SJCRH30 (cell line): ENCODE measurements around the gene RTL1. TPM values are rescaled to one million over a fixed set of nuclear protein-coding genes. Genes with fewer than 3 reads are reported as not detected.

Experiments
- DNase-seq, 2 experiments: peaks; one replicate each; pipeline ENCODE4 v3.0.0-alpha.2; 2015 to 2020
- H3K27ac ChIP-seq: fragments of 250-450 bp; sonication (Bioruptor Pico); 2 replicates; pipeline ENCODE4 v1.5.1; 2020; ENCODE audit warnings: mild to moderate bottlenecking, moderate library complexity
- H3K27me3 ChIP-seq: fragments of 250-450 bp; sonication (Bioruptor Pico); 2 replicates; pipeline ENCODE4 v1.5.1; 2020; ENCODE audit warnings: mild to moderate bottlenecking, moderate library complexity
- H3K36me3 ChIP-seq: fragments of 250-450 bp; sonication (Bioruptor Pico); 2 replicates; pipeline ENCODE4 v1.5.1; 2020; ENCODE audit warnings: mild to moderate bottlenecking, moderate library complexity
- H3K4me1 ChIP-seq: fragments of 250-450 bp; sonication (Bioruptor Pico); 2 replicates; pipeline ENCODE4 v1.5.1; 2020; ENCODE audit warnings: mild to moderate bottlenecking, moderate library complexity
- H3K4me3 ChIP-seq: fragments of 250-450 bp; sonication (Bioruptor Pico); 2 replicates; pipeline ENCODE4 v1.5.1; 2020; ENCODE audit warnings: mild to moderate bottlenecking, moderate library complexity
- H3K9me3 ChIP-seq: fragments of 250-450 bp; sonication (Bioruptor Pico); replicated peaks from 2 replicates; pipeline ENCODE4 v1.5.1; 2020; ENCODE audit warnings: mild to moderate bottlenecking, moderate library complexity
- total RNA-seq: library from RNA; depleted of rRNA; stranded (reverse); fragments of >200 nt; shearing (Covaris generic); gene quantifications from 2 replicates; pipeline ENCODE4 v1.2.3, GENCODE V29; 2014

Gene RTL1
- total RNA-seq, 1 experiment from 2014 or later: 0.34 TPM

GRCh38 chr14:100857923-100858837, 45.3 kb downstream of the RTL1 start:
- H3K27me3 ChIP-seq: no peaks in the 10 kb centered on the region
- peaks cover 87% of the 10 kb centered on the region for H3K36me3 ChIP-seq
- no peak for DNase-seq
- no peaks in the 10 kb centered on the region for H3K4me1 ChIP-seq
- no peak overlapping the region for H3K4me3 ChIP-seq
- H3K9me3 ChIP-seq: no peaks in the 10 kb centered on the region
- H3K27ac ChIP-seq: no peak overlapping the region

- Histone ChIP-seq H3K27ac (no peak overlapping the region), H3K36me3 (peaks cover 83% of the 10 kb centered on the region), H3K9me3 (no peaks in the 10 kb centered on the region), H3K27me3 (no peaks in the 10 kb centered on the region), H3K4me3 (no peak overlapping the region), H3K4me1 (no peaks in the 10 kb centered on the region)
- no peak for DNase-seq
Measured at GRCh38 chr14:100857233-100857922, 46.1 kb downstream of the RTL1 start.

DNA sequence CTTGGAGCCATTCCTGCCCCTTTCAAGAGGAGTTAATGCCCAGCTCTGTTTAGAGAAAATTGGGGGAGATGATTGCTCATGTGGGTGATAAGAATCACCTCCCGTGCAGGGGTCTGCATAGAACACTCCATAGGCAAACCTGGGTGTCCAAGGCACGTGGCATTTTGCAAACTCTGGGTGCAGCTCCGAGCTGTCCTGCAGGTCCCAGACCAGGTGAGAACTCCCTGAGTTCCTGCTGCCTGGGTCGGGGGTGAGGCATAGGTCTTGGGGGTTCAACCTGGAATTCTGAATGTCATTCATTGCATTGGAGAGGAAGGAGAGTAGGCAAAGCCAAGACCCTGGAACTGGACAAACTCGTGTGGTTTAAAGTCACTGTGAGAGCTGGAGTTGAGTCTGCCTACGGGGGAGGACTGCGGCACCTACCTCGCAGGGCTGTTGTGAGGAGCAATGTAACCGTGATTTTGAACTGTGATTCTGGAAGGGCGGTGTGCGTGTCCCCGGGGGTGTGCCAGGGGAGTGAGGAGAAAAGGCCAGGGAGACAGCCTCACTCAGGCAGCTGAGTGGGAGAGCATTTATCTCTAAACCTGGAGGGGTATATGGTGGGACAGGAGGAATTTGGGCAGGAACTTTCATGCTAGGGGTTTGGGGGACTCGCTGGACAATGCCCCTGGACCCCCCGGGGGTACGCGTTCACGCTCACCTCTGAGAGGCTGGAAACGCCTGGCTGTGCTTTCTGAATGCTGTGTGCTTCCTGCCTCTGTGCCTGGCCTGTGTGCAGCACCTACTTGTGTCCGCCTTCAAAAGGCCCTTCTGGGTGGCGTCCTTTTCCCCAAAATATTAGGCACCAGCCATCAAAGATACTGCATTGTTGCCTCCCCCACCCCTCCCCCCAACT, 47.2 kb downstream of the RTL1 start:
- Histone ChIP-seq H3K27me3 (no peaks in the 10 kb centered on the region), H3K27ac (no peak overlapping the region), H3K4me3 (no peak overlapping the region), H3K9me3 (no peaks in the 10 kb centered on the region), H3K36me3 (peaks cover 77% of the 10 kb centered on the region), H3K4me1 (no peaks in the 10 kb centered on the region)
- no peak for DNase-seq

- Histone ChIP-seq H3K4me1 (no peaks in the 10 kb centered on the region), H3K4me3 (no peak overlapping the region), H3K27me3 (no peaks in the 10 kb centered on the region), H3K36me3 (peaks cover 70% of the 10 kb centered on the region), H3K27ac (no peak overlapping the region), H3K9me3 (no peaks in the 10 kb centered on the region)
- no peak for DNase-seq
Measured at GRCh38 chr14:100855256-100855930, 48.1 kb downstream of the RTL1 start.

DNA sequence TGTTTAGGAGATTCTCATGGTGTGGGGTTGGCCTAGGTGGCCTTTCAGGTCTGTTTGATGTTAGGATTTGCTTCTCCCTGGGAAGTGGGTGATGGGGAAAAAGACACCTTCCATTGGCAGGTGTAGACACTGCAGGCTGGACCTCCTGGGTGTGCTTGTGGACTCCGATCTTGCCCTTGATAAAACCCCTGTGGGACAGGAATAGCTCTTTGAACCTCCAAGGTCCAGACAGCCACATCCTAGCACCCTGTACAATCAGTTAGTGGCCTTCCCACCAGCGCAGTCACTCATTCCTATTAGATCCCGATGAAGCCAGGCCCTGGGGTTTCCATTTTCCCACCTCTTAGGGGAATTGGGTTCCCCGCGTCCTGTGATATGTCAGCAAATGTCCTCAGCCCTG, 49.1 kb downstream of the RTL1 start:
- H3K27ac ChIP-seq: no peak overlapping the region
- no peak for DNase-seq
- peaks cover 72% of the 10 kb centered on the region for H3K36me3 ChIP-seq
- H3K27me3 ChIP-seq: no peaks in the 10 kb centered on the region
- H3K4me3 ChIP-seq: no peak overlapping the region
- no peaks in the 10 kb centered on the region for H3K4me1 ChIP-seq
- H3K9me3 ChIP-seq: 0 out of 2 replicates have a peak, but pooled peaks cover under 1% of the 10 kb centered on the region

DNA sequence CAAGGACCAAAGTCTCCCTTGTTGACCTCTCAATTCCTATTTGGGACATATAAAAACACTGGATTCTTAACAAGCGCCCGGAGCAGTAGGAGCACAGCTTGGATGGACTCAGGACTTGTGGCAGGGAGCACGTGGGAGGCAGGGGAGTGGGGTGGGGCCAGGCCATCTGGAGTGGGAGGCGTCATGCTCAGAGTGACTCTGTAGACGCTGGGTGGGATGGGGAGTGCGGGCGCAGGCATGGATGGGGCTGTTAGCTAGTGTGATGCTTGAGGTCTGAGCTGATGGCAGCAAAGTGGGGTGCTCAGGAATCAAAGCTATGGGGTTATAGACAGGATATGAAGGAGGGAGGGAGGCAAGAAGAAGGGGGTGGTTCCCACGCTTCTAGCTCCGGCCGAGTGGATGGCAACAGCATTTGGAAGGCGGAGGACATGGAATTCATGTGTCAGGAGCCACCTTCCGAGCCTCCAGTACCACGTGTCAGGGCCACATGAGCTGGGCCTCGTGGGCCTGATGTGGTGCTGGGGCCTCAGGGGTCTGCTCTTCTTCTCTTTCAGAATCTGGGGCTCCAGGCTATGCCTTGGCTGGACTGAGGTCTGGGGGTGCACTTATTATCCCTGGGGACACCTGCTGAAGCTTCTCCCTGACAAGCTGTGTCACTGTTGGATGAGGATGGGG, 51.4 kb downstream of the RTL1 start:
- no peak overlapping the region for H3K27ac ChIP-seq
- 0 out of 2 replicates have a peak, but pooled peaks cover 3% of the 10 kb centered on the region for H3K9me3 ChIP-seq
- no peak for DNase-seq
- H3K4me3 ChIP-seq: no peak overlapping the region
- H3K36me3 ChIP-seq: peaks cover 77% of the 10 kb centered on the region
- H3K4me1 ChIP-seq: no peaks in the 10 kb centered on the region
- no peaks in the 10 kb centered on the region for H3K27me3 ChIP-seq

- H3K27me3 ChIP-seq: no peaks in the 10 kb centered on the region
- peaks cover 79% of the 10 kb centered on the region for H3K36me3 ChIP-seq
- no peaks in the 10 kb centered on the region for H3K4me1 ChIP-seq
- 0 out of 2 replicates have a peak, but pooled peaks cover 3% of the 10 kb centered on the region for H3K9me3 ChIP-seq
- H3K27ac ChIP-seq: no peak overlapping the region
- no peak for DNase-seq
- no peak overlapping the region for H3K4me3 ChIP-seq
Measured at GRCh38 chr14:100851586-100851916, 52.0 kb downstream of the RTL1 start.

DNA sequence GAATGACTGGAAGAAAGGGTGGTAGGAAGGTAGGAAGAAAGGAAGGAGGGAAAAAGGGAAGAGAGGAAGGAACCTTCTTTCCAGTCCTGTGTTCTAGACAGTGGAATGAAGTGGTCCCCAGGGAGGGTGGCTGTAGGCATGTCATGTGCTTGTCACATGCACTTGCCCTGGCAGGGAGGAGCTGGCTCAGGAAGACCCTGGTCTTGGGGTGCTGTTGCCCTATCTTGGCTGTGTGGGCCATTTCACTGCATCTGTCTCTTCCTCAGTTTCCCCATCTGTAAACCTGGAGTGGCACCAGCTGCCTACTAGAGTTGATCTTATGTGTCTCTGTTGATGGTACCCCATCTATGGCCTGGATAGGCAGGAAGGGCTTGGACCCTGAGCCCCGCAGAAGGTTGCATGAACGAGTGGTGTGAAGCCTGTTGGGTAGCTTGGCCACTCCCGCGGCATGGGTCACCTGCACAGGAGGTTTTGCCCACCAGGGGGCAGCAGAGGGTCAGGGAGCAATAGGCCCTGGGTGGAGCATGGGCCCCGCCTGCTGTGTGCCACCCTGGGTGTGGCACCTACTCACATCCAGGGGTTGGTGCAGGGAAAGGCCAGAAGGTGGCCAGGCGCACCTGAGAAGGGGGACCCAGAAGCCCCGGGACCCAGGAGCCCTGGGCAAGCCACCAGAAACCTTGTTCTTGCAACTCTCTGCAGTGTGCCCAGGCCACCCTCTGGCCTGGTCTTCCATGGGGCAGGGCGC, 52.5 kb downstream of the RTL1 start:
- peaks cover 79% of the 10 kb centered on the region for H3K36me3 ChIP-seq
- no peaks in the 10 kb centered on the region for H3K4me1 ChIP-seq
- no peaks in the 10 kb centered on the region for H3K27me3 ChIP-seq
- peak; percentile 68 to 76 for DNase-seq
- H3K4me3 ChIP-seq: no peak overlapping the region
- no peak overlapping the region for H3K27ac ChIP-seq
- H3K9me3 ChIP-seq: 0 out of 2 replicates have a peak, but pooled peaks cover 3% of the 10 kb centered on the region

DNA sequence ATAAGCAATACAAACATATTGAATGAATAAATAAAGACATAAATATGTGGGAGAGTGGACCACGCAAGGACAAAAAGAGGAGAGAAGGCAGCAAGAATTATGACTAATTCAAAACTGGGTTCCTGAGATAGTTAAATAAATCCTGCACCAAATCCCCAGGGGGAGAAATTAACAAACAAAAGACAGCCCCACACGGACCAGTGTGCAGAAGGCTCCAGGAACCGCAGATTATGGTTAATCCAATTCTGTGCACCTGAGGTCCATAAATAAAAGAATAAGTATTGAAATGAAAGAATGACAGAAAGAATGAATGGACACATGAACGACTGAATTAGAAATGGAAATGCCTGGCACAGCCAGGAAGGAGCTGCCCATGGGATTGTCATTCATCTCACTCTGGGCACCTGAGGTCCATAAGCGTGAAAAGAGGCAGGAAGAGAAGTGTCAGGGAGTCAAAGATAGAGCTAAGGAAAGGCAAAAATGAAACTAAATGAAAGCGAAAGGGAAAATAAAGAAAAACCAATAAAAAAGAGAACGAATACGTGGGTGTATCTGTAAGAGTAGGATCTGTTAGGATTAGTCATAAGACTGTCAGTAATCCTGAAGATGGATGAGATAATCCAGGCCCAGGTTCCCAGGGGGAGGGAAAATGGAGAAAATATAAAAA, 54.3 kb downstream of the RTL1 start:
- no peaks in the 10 kb centered on the region for H3K4me1 ChIP-seq
- no peak for DNase-seq
- no peaks in the 10 kb centered on the region for H3K27me3 ChIP-seq
- peaks cover 78% of the 10 kb centered on the region for H3K36me3 ChIP-seq
- H3K4me3 ChIP-seq: no peak overlapping the region
- H3K27ac ChIP-seq: no peak overlapping the region
- H3K9me3 ChIP-seq: 0 out of 2 replicates have a peak, but pooled peaks cover 3% of the 10 kb centered on the region

DNA sequence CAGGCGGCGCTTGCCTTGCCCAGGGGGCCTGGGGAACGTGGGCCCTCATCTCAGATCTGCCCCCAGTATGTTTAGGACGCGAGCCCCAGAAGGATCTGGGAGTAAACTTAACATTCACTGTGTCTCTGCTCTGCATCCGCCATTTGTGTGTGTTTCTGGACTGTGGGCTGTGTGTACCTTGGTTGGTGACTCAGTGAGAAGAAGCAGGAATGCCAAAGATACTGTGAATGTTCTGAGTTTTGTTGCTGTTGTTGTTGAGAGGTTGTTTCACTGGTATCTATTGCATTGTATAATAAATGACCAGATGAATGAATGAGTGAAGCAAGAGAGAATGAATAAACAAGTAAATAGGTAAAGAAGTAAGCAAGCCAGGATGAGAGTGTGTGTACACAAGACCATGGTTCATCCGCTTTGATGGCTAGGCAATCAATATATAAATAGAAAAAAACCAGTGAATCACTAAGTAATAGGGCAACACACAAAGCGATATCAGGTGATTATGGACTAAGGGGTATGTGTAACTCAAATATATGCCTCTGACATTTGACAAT, 57.1 kb downstream of the RTL1 start:
- 0 out of 2 replicates have a peak, but pooled peaks cover 3% of the 10 kb centered on the region for H3K9me3 ChIP-seq
- no peak overlapping the region for H3K27ac ChIP-seq
- no peak overlapping the region for H3K4me3 ChIP-seq
- peaks cover 86% of the 10 kb centered on the region for H3K36me3 ChIP-seq
- no peak for DNase-seq
- no peaks in the 10 kb centered on the region for H3K4me1 ChIP-seq
- no peaks in the 10 kb centered on the region for H3K27me3 ChIP-seq

DNA sequence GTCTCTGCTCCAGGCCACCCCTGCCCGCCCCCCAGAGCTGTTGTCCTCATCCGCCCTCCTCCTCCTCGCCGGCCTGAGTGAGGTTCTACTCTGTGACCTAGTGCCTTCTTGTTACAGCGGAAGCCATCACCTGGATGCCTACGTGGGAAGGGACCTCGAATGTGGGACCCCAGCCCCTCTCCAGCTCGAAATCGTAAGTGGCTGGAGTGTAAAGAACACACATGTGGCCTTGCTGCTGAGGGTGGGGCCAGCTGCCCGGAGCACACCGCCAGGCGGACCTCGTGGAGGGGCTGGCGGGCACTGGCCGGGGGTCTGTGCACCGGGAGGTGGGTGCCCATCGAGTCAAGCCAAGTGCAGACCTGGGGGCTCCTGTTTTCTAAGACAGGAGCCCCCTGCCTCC, 58.2 kb downstream of the RTL1 start:
- Histone ChIP-seq H3K27me3 (no peaks in the 10 kb centered on the region), H3K27ac (no peak overlapping the region), H3K4me3 (no peak overlapping the region), H3K36me3 (peaks cover 95% of the 10 kb centered on the region), H3K9me3 (0 out of 2 replicates have a peak, but pooled peaks cover 3% of the 10 kb centered on the region), H3K4me1 (no peaks in the 10 kb centered on the region)
- no peak for DNase-seq

DNA sequence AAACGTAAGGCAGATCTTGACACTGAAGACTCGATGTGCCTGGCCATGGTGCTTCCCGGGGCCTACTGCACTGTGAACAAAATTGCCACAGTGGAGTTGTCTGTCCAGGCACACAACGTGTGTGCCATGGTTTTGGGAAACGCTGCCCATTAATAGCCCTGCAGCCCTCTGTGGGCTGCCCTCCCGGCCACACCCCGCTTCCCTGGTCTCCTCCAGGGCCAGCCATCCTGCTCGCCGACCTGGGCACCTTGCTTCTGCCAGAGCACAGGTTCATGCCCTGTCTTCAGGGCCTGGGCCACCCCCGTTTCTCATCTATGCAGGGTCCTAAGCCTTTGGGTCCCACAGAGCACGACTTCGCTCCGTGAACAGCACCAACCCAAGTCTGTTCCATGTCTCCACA, 58.7 kb downstream of the RTL1 start:
- Histone ChIP-seq H3K27ac (no peak overlapping the region), H3K36me3 (peaks cover 95% of the 10 kb centered on the region), H3K4me3 (no peak overlapping the region), H3K27me3 (no peaks in the 10 kb centered on the region), H3K9me3 (0 out of 2 replicates have a peak, but pooled peaks cover 3% of the 10 kb centered on the region), H3K4me1 (no peaks in the 10 kb centered on the region)
- DNase-seq: no peak
